Measurements from ENCODE around the gene SLC27A4. TPM values are rescaled to one million over a fixed set of nuclear protein-coding genes. Genes with fewer than 3 reads are reported as not detected.

The SLC27A4 gene
- total and polyA plus RNA-seq, 2 of the 13 experiments (the other 11 are each of a cell fraction or from before 2014, with no cell fraction given), result 10.6 to 18.8 TPM

DNA sequence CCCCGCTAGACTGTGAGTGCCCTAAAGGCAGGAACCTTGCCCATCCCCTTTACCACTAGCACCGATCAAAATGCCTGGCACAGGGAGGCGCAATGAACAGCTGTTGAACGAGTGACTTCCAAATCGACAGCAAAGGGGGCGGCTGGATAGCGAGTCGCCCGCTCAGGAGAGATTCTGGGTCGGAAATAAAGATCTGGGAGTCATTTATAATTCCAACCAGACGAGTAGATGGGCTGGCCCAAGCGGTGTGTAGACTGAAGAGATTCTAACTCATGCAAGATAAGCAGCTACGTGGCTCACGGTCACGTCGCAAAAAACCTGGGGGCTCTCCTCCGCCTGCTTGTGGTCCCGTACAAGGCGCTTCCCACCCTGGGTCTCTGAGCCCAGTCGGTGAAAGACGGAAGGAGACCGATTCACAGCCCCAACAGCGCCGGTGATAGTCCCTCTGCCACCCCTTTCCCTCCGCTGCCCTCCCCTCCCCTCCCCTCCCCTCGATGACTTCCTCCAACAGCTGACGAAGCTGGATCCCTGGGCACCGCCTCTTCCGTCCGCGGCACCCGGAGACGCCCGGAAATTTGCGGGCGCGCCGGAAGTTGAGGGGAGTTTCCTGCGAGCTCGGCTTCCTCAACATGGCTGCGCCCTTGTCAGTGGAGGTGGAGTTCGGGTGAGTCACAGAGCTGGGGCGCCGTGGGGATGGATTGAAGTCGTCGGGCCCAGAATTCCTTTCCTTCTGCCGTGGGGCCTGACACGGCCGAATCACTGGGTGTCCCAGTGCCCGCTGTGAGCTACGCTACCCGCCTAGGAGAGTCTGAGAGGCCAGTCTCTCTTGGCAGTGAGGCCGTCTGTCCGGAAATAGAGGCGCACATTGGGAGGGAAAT is 30.7 kb downstream of the SLC27A4 start, which contains the start of gene URM1 (continued):
- TF ChIP-seq ZNF276 (CRISPR knock-in tag; IDR thresholded peaks at IDR 0.05; ENCODE audit: low read depth) (no peak), ZSCAN9 (CRISPR knock-in tag; IDR thresholded peaks at IDR 0.05; ENCODE audit: borderline replicate concordance) (no peak; the same call in none of the 2 replicates), EEA1 (CRISPR knock-in tag; IDR thresholded peaks at IDR 0.05; ENCODE audit: borderline replicate concordance) (no peak), NFYC (CRISPR knock-in tag; IDR thresholded peaks at IDR 0.05) (peak; percentile 58), MEIS1 (CRISPR knock-in tag; IDR thresholded peaks at IDR 0.05; ENCODE audit: borderline replicate concordance) (no peak), GZF1 (CRISPR knock-in tag; IDR thresholded peaks at IDR 0.05) (0 out of 2 replicates have a peak, but pooled peaks have one; percentile 23), ZFP1 (CRISPR knock-in tag; IDR thresholded peaks at IDR 0.05) (0 out of 2 replicates have a peak, but pooled peaks have one; percentile 11), ZNF782 (CRISPR knock-in tag; IDR thresholded peaks at IDR 0.05; ENCODE audit: borderline replicate concordance) (no peak), MYC (CRISPR knock-in tag; IDR thresholded peaks at IDR 0.05; ENCODE audit: borderline replicate concordance) (peak; percentile 40; the same call in 1 of the 2 replicates), SOX5 (CRISPR knock-in tag; IDR thresholded peaks at IDR 0.05; ENCODE audit: borderline replicate concordance) (no peak; the same call in 1 of the 2 replicates), NR1H2 (CRISPR knock-in tag; IDR thresholded peaks at IDR 0.05; ENCODE audit: borderline replicate concordance, low read depth) (no peak), HMGA1 (CRISPR knock-in tag; conservative IDR thresholded peaks at IDR 0.05) (no peak), SRY (CRISPR knock-in tag; IDR thresholded peaks at IDR 0.05) (peak; percentile 70), MBD4 (IDR thresholded peaks at IDR 0.05; ENCODE audit: borderline replicate concordance, low read length) (no peak), ZNF766 (CRISPR knock-in tag; IDR thresholded peaks at IDR 0.05; ENCODE audit: borderline replicate concordance) (no peak), ZNF260 (CRISPR knock-in tag; IDR thresholded peaks at IDR 0.05; ENCODE audit: borderline replicate concordance, low read depth) (no peak), ZNF800 (CRISPR knock-in tag; IDR thresholded peaks at IDR 0.05) (no peak), TOE1 (CRISPR knock-in tag; IDR thresholded peaks at IDR 0.05) (no peak), HOMEZ (CRISPR knock-in tag; IDR thresholded peaks at IDR 0.05; ENCODE audit: low read depth) (no peak), ZNF292 (CRISPR knock-in tag; IDR thresholded peaks at IDR 0.05; ENCODE audit: borderline replicate concordance, low read depth) (no peak; the same call in 1 of the 2 replicates), ZNF629 (CRISPR knock-in tag; conservative IDR thresholded peaks at IDR 0.05) (no peak), ZNF296 (CRISPR knock-in tag; conservative IDR thresholded peaks at IDR 0.05) (no peak)
- TF ChIP-seq, protein P1, sequence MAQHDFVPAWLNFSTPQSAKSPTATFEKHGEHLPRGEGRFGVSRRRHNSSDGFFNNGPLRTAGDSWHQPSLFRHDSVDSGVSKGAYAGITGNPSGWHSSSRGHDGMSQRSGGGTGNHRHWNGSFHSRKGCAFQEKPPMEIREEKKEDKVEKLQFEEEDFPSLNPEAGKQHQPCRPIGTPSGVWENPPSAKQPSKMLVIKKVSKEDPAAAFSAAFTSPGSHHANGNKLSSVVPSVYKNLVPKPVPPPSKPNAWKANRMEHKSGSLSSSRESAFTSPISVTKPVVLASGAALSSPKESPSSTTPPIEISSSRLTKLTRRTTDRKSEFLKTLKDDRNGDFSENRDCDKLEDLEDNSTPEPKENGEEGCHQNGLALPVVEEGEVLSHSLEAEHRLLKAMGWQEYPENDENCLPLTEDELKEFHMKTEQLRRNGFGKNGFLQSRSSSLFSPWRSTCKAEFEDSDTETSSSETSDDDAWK (CRISPR knock-in tag; IDR thresholded peaks at IDR 0.05), result no peak
